Stimulated activated CD4-positive, alpha-beta T cell treated with anti-CD3 and anti-CD28 coated beads, Interleukin-2, amount 100 ng/mL, for 24 hours (primary cell): ENCODE measurements around the gene MAP3K15.

Experiments
- DNase-seq, 2 donors: peaks; one replicate each; pipeline ENCODE4 v3.0.0-alpha.2; 2020

The MAP3K15 gene

GRCh38 chrX:19388741-19389140, 126.6 kb downstream of the MAP3K15 start:
- no peak for DNase-seq

- no peak for DNase-seq
These were observed 127.1 kb downstream of the MAP3K15 start for GRCh38 chrX:19388064-19388679.

- DNase-seq: no peak
These were observed 128.6 kb downstream of the MAP3K15 start for GRCh38 chrX:19386679-19387078.

- DNase-seq: peak; percentile 49 to 66
These were observed 132.7 kb downstream of the MAP3K15 start for GRCh38 chrX:19382555-19383145.

DNA sequence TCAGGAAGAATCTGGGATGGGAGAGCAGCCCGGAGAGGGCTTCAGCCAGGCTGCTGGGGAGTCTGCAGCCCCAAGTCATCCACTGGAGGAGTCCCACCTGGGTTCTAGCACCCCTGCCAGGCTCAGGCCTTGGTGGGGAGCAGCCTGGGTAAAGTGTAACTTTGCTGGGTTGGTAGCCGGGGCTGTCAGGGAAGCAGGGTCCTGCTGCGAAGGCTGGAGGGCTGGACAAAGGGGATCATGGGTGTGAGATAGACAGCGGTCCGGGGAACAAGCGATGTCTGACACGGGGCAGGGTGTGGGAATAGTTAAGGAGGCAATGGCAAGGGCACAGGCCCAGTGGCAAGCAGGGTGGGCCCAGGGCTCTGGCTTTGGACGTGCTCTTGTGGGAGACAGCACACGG, 134.0 kb downstream of the MAP3K15 start:
- no peak for DNase-seq

- no peak for DNase-seq
These were observed 137.5 kb downstream of the MAP3K15 start for GRCh38 chrX:19377799-19378198.

DNA sequence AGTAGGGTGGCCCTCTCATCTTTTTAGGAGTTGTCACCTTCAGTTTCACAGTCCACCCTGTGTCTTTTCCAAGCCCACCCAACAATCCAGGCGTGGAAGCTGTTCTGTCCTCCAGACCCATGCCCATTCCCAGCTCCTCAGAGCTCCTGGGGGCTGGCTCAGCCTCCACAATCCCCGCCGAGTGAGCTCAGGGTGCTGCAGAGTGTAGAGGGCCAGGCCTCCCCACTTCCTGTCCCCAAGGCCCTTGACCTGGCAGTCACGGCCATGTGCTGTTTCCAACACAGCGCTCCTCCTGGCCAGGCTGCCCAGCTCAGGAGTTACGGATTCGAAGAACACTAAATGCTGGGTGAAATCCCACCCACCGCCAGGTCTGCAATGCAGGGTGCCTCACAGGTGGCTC, 139.8 kb downstream of the MAP3K15 start:
- DNase-seq: no peak

- DNase-seq: no peak
These were observed 141.9 kb downstream of the MAP3K15 start for GRCh38 chrX:19373351-19373891.

- DNase-seq: peak in 1 of 2 donors; percentile 10
These were observed 142.6 kb downstream of the MAP3K15 start for GRCh38 chrX:19372547-19373331.

GRCh38 chrX:19372170-19372546, 143.2 kb downstream of the MAP3K15 start:
- peak; percentile 72 to 74 for DNase-seq

GRCh38 chrX:19370061-19370460, 145.2 kb downstream of the MAP3K15 start:
- no peak for DNase-seq

- DNase-seq: no peak
These were observed 146.7 kb downstream of the MAP3K15 start for GRCh38 chrX:19368576-19368975.

- DNase-seq: no peak
These were observed 153.6 kb downstream of the MAP3K15 start for GRCh38 chrX:19361701-19362100.

GRCh38 chrX:19360903-19361302, 154.4 kb downstream of the MAP3K15 start:
- no peak for DNase-seq

DNA sequence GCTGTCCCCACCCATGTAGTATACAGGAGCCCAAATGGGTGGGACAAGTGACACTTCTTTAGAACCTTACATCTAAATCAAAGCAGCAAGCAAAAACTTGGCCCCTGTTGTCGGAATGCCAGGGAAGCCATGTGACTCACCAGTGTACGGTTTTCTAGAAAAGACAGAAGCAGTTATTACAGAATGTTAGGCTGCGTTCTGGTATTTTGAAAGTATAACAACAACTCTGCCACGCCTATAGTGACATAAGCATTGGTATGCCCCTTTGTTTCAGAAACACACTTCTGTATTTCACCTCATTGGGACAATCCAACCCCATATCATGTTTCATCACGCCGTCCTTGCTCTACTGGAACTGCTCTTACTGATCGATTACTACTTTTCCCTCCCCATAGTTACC, 156.8 kb downstream of the MAP3K15 start:
- no peak for DNase-seq

DNA sequence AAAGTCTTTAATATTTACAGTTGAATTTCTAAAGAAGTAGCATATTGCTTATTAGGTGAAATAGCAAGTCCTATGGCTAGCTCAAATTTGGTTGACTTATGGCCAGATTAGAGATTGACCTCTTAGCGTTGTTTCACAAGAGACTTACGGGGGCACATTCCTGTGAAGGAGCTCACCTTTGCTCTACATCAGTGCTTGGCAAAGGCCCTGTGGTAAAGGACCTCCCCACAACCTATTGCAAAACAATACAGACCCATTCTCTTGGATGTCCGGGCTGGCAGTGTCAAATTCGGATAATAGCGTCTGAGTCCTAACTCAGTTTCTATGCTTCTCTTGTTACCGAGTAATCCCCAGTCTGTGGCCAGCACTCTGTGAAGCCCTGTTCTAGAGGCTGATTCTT, 160.7 kb downstream of the MAP3K15 start:
- no peak for DNase-seq

DNA sequence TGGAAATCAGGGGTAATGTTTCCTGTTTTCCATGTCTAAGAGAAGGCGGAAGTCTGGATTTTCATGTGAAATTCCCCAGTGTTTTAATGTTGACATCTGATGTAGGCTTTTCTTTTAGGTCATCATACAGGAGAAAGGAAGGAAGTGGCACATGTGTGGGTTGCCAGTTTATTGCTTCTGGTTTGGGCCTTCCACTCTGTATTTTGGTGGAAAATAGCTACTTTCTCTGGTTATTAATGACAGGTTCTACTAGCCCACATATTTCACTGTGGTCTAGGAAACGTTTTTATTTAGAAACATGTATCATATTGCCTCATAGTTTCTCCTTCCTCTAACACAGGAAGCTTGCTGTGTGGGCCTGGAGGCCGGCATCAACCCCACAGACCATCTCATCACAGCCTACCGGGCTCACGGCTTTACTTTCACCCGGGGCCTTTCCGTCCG, 164.3 kb downstream of the MAP3K15 start:
- DNase-seq: peak in 1 of 2 donors; percentile 17

- DNase-seq: no peak
These were observed 166.0 kb downstream of the MAP3K15 start for GRCh38 chrX:19349264-19349663.

- DNase-seq: no peak
These were observed 167.4 kb downstream of the MAP3K15 start for GRCh38 chrX:19347916-19348315.

DNA sequence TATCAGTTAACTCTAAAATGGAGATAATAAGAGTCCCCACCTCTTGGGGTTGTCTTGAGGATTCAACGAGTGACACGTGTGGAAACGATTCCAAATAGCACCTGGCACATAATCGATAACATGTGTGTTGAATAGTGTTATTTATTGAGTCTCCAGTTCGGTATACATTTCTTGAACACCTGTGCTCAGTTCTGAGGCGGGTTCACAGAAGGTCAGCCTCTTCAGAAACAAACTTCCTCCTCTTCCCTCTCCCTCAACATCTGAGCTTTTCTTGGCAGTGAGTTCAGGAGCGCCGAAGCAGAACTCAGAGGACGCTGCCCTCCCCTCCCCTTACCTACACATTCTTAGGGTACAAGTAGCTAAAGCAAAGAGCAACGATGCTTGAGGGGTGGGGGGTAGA, 170.6 kb downstream of the MAP3K15 start:
- DNase-seq: no peak

GRCh38 chrX:19343535-19344408, 171.5 kb downstream of the MAP3K15 start, which contains the start of gene PDHA1:
PDHA1 (plus strand) TSS chrX:19343927; CDS start chrX:19344038, 111 bp downstream.
- DNase-seq: peak; percentile 89 to 90

- no peak for DNase-seq
These were observed 172.2 kb downstream of the MAP3K15 start for GRCh38 chrX:19343085-19343534.
